ENCODE measurements around the gene CHI3L2. TPM values are rescaled to one million over a fixed set of nuclear protein-coding genes. Genes with fewer than 3 reads are reported as not detected.

CHI3L2 gene
- total and polyA plus RNA-seq, 9 donors, result 0.91 to 17.0 (median 1.5) TPM; not detected in 1

GRCh38 chr1:111267801-111268508 is 40.4 kb downstream of the CHI3L2 start:
- Histone ChIP-seq H3K27me3 (no peaks in the 10 kb centered on the region), H3K9me3 (no peaks in the 10 kb centered on the region), H3K36me3 (no peaks in the 10 kb centered on the region), H3K27ac (no peak overlapping the region), H3K4me1 (ENCODE audit: insufficient read depth) (no peaks in the 10 kb centered on the region), H3K4me3 (no peak overlapping the region)
- TF ChIP-seq, protein P1, sequence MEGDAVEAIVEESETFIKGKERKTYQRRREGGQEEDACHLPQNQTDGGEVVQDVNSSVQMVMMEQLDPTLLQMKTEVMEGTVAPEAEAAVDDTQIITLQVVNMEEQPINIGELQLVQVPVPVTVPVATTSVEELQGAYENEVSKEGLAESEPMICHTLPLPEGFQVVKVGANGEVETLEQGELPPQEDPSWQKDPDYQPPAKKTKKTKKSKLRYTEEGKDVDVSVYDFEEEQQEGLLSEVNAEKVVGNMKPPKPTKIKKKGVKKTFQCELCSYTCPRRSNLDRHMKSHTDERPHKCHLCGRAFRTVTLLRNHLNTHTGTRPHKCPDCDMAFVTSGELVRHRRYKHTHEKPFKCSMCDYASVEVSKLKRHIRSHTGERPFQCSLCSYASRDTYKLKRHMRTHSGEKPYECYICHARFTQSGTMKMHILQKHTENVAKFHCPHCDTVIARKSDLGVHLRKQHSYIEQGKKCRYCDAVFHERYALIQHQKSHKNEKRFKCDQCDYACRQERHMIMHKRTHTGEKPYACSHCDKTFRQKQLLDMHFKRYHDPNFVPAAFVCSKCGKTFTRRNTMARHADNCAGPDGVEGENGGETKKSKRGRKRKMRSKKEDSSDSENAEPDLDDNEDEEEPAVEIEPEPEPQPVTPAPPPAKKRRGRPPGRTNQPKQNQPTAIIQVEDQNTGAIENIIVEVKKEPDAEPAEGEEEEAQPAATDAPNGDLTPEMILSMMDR (IDR thresholded peaks at IDR 0.05), result no peak
- TF ChIP-seq POLR2A (IDR thresholded peaks at IDR 0.05) (no peak), EP300 (IDR thresholded peaks at IDR 0.05) (no peak)
- no peak for DNase-seq
- 65 to 71% (median 68%) methylated on average over 4 of the region's 4 CpGs for WGBS, 3 donors
- intact Hi-C loops (cut with DNase I), result no loop called here

DNA sequence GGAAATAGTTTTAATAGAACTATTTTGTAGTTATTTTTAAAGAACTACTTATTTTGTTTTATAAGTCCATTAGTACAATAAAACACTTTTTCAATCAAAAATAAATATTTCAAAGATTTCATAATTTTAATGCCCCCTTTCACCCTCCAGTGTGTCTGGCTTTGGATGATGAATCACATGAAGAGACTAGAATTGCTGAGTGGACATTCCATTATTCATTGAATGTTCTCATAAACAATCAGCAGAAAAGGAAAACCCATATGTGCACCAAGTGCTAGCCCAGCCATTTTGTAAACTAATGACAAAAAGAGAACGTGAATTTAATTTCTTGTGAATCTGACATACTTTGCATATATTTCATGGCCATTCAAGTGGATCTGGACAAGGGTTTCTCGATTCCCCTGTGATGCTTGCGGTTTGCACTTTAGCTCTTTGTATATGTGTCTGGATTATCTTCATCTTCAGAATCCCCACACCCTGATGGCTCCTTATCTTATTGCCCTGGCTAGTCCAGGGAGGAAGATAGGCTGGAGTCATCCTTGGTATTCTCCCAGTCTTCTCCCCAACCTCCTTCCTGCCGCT is 42.4 kb downstream of the CHI3L2 start:
- TF ChIP-seq EP300 (IDR thresholded peaks at IDR 0.05) (no peak), POLR2A (IDR thresholded peaks at IDR 0.05) (no peak)
- TF ChIP-seq, protein P1 (IDR thresholded peaks at IDR 0.05), result no peak
- intact Hi-C loops (cut with DNase I), result no loop called here

DNA sequence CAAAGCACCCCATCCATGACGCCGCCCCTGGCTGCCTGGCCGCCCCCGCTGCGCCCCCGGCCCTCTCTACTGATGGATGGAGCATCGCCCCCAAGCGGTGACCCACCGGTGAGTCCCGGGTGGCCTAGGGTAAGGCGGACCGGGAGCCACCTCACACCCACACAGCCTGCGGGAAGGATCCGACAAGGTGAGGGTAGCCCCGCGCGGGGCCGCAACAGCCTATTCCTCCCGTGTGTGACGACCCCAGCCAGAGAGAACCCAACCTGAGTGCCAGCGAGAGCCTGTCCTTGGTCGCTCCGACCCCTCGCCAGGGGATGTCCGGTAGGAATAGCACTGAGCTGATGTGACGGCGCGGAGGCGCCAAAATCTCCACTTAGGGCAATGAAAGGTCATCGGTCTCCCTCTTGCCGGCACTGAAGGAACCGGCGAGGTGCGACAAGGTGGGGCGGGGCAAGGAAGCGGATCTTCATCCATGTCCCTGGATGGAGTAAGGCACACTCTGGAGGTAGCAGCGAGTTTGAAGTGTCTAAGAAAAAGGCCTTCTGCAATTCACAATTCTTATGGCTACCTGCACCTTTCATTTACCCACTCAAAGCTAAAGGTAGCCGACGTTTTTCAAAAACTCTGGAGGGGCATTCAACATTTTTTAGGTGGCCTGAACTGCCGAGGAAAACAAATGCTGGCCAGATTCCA is 43.4 kb downstream of the CHI3L2 start:
- 4 to 6% (median 5%) methylated on average over 36 to 40 of the region's 40 CpGs for WGBS, 3 donors
- no peak for TF ChIP-seq EP300 (IDR thresholded peaks at IDR 0.05)
- TF ChIP-seq, protein P1 (IDR thresholded peaks at IDR 0.05), result no peak
- TF ChIP-seq POLR2A (IDR thresholded peaks at IDR 0.05), result no peak
- no peaks in the 10 kb centered on the region for H3K27me3 ChIP-seq
- no peaks in the 10 kb centered on the region for H3K9me3 ChIP-seq
- H3K4me3 ChIP-seq, result no peak overlapping the region
- H3K4me1 ChIP-seq (ENCODE audit: insufficient read depth), result no peaks in the 10 kb centered on the region
- H3K36me3 ChIP-seq, result no peaks in the 10 kb centered on the region
- no peak overlapping the region for H3K27ac ChIP-seq
- intact Hi-C loops (cut with DNase I), result no loop called here
- DNase-seq, result no peak

More for the DNA sequence above, 42.4 kb downstream of the CHI3L2 start:
- no peaks in the 10 kb centered on the region for H3K36me3 ChIP-seq
- no peak for DNase-seq
- H3K27me3 ChIP-seq, result no peaks in the 10 kb centered on the region
- H3K4me1 ChIP-seq (ENCODE audit: insufficient read depth), result no peaks in the 10 kb centered on the region
- no peak overlapping the region for H3K27ac ChIP-seq
- no peaks in the 10 kb centered on the region for H3K9me3 ChIP-seq
- H3K4me3 ChIP-seq, result no peak overlapping the region
- 84 to 85% (median 85%) methylated on average over 4 of the region's 4 CpGs for WGBS, 3 donors

GRCh38 chr1:111271464-111271801 is 43.9 kb downstream of the CHI3L2 start:
- Histone ChIP-seq H3K27me3 (no peaks in the 10 kb centered on the region), H3K9me3 (no peaks in the 10 kb centered on the region)

More at GRCh38 chr1:111271464-111271801, 43.9 kb downstream of the CHI3L2 start:
- H3K4me1 ChIP-seq (ENCODE audit: insufficient read depth), result no peaks in the 10 kb centered on the region
- no peak overlapping the region for H3K27ac ChIP-seq
- intact Hi-C loops (cut with DNase I), result no loop called here
- no peak overlapping the region for H3K4me3 ChIP-seq
- H3K36me3 ChIP-seq, result no peaks in the 10 kb centered on the region
- 7 to 12% (median 12%) methylated on average over 16 of the region's 16 CpGs for WGBS, 3 donors
- TF ChIP-seq POLR2A (IDR thresholded peaks at IDR 0.05) (no peak), EP300 (IDR thresholded peaks at IDR 0.05) (no peak)
- TF ChIP-seq, protein P1 (IDR thresholded peaks at IDR 0.05), result no peak
- DNase-seq, result no peak
